HG03457 (cell line): ENCODE data around the gene PTK7.
"Not testable (repeated sequence)": the region's sequence is repeated elsewhere in the genome, so short reads cannot be mapped to it uniquely, and the experiment has no call there.

Experiments
- ATAC-seq: cut with Tn5 transposase; IDR thresholded peaks from one replicate; pipeline ENCODE4 v1.9.1; 2021; ENCODE audit warnings: moderate number of reproducible peaks; ENCODE audit not compliant: unreplicated experiment

Gene PTK7

GRCh38 chr6:43075670-43076463 lies at the start of gene PTK7:
TSS of gene PTK7 (plus strand) at chr6:43076314. CDS start at chr6:43076489, 175 bp downstream.
- no peak for ATAC-seq

- ATAC-seq: no peak
Measured at GRCh38 chr6:43026365-43026764, 49.7 kb upstream of the PTK7 start.

GRCh38 chr6:43029120-43029519 lies 47.0 kb upstream of the PTK7 start:
- no peak for ATAC-seq

- ATAC-seq: no peak
Measured at GRCh38 chr6:43032326-43032725, 43.8 kb upstream of the PTK7 start.

GRCh38 chr6:43033496-43034189 lies 42.5 kb upstream of the PTK7 start:
- no peak for ATAC-seq

- no peak for ATAC-seq
Measured at GRCh38 chr6:43034190-43034525, 42.0 kb upstream of the PTK7 start.

- ATAC-seq: no peak
Measured at GRCh38 chr6:43035495-43036194, 40.5 kb upstream of the PTK7 start.

GRCh38 chr6:43036712-43037111 lies 39.4 kb upstream of the PTK7 start:
- ATAC-seq: no peak

GRCh38 chr6:43037197-43037596 lies 38.9 kb upstream of the PTK7 start:
- no peak for ATAC-seq

GRCh38 chr6:43037706-43038105 lies 38.4 kb upstream of the PTK7 start:
- ATAC-seq: no peak

GRCh38 chr6:43038727-43039126 lies 37.4 kb upstream of the PTK7 start:
- ATAC-seq: no peak

- no peak for ATAC-seq
Measured at GRCh38 chr6:43040542-43041257, 35.4 kb upstream of the PTK7 start.

GRCh38 chr6:43041475-43041874 lies 34.6 kb upstream of the PTK7 start:
- not testable (repeated sequence) for ATAC-seq

- no peak for ATAC-seq
Measured at GRCh38 chr6:43043310-43043709, 32.8 kb upstream of the PTK7 start.

- ATAC-seq: no peak
Measured at GRCh38 chr6:43045371-43045930, 30.7 kb upstream of the PTK7 start.

- ATAC-seq: no peak
Measured at GRCh38 chr6:43047998-43048397, 28.1 kb upstream of the PTK7 start.

GRCh38 chr6:43050981-43051380 lies 25.1 kb upstream of the PTK7 start:
- ATAC-seq: no peak

GRCh38 chr6:43052225-43052841 lies 23.8 kb upstream of the PTK7 start:
- ATAC-seq: no peak

- no peak for ATAC-seq
Measured at GRCh38 chr6:43052842-43053544, 23.1 kb upstream of the PTK7 start.
